ENCODE data around the gene YARS1.

Gene YARS1

GRCh38 chr1:32742199-32742947 is 74.8 kb downstream of the YARS1 start:
- DNase-seq (ENCODE audit: low spot score), result no peak

- DNase-seq (ENCODE audit: low spot score), result no peak
Measured at GRCh38 chr1:32741413-32742198, 75.6 kb downstream of the YARS1 start.

GRCh38 chr1:32741059-32741412 is 76.1 kb downstream of the YARS1 start:
- DNase-seq (ENCODE audit: low spot score), result no peak

- DNase-seq (ENCODE audit: low spot score), result no peak
Measured at GRCh38 chr1:32736812-32737791, 80.1 kb downstream of the YARS1 start.

- no peak for DNase-seq (ENCODE audit: low spot score)
Measured at GRCh38 chr1:32733582-32734321, 83.4 kb downstream of the YARS1 start.

GRCh38 chr1:32729254-32730046 is 87.7 kb downstream of the YARS1 start:
- DNase-seq (ENCODE audit: low spot score), result no peak

GRCh38 chr1:32728413-32729077 is 88.6 kb downstream of the YARS1 start:
- no peak for DNase-seq (ENCODE audit: low spot score)

- DNase-seq (ENCODE audit: low spot score), result no peak
Measured at GRCh38 chr1:32727876-32728275, 89.3 kb downstream of the YARS1 start.

GRCh38 chr1:32725615-32725982 is 91.6 kb downstream of the YARS1 start:
- DNase-seq (ENCODE audit: low spot score), result no peak

Data from pons (tissue), 1 donor.